ENCODE results near the gene BCS1L.

GRCh38 chr2:218659988-218660358 lies 490 bp downstream of the BCS1L start:
- no peak for TF ChIP-seq CTCF (IDR thresholded peaks at IDR 0.05)
- TF ChIP-seq POLR2A (IDR thresholded peaks at IDR 0.05), result no peak

Data from heart left ventricle (tissue), 13 donors.